ENCODE results near the gene TSNAXIP1. TPM values are rescaled to one million over a fixed set of nuclear protein-coding genes. Genes with fewer than 3 reads are reported as not detected.

The TSNAXIP1 gene
- total and polyA plus RNA-seq, 12 donors: 0.15 to 1.2 (median 0.56) TPM

DNA sequence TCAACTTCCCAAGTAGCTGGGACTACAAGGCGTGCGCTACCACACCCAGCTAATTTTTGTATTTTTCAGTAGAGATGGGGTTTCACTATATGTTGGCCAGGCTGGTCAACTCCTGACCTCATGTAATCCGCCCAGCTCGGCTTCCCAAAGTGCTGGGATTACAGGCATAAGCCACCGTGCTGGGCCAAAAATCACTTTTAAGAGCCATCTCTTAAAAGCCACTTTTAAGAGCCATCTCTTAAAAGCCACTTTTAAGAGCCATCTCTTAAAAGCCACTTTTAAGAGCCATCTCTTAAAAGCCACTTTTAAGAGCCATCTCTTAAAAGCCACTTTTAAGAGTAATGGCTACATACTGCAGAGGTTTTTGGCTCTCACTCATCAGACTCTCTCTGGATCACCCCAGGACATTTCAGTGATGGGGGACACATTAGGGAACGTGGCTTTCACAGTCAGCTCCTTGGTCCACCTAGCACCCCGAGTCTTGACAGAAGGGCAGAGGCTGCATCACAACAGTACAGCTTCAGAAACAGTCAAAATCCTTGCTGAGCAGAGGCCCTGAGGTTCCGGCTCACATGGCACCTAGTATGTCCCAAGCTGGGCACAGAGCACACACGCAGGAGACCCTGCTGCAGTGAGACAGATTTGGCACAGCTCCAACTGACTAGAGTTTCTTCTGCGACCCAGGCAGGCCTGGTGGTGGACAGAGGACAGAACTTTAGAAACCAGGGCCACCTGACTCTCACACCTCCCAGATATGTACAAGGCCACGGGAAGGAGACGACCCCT, 23.9 kb upstream of the TSNAXIP1 start:
- intact Hi-C loops (cut with DNase I): no loop called here
- TF ChIP-seq CTCF (IDR thresholded peaks at IDR 0.05): no peak

GRCh38 chr16:67783353-67783725, 23.4 kb upstream of the TSNAXIP1 start:
- Histone ChIP-seq H3K4me1 (peaks cover 0 to 33% (median 23%) of the 10 kb centered on the region in 9 donors), H3K27ac (no peak overlapping the region), H3K4me3 (no peak overlapping the region), H3K27me3 (no peaks in the 10 kb centered on the region), H3K9me3 (no peaks in the 10 kb centered on the region), H3K36me3 (peaks cover 0 to 8% (median 0%) of the 10 kb centered on the region in 9 donors)
- ATAC-seq (no peak), DNase-seq (no peak)
- no peak for TF ChIP-seq CTCF (IDR thresholded peaks at IDR 0.05)
- intact Hi-C loops (cut with DNase I): no loop called here

More for the DNA sequence above, 23.9 kb upstream of the TSNAXIP1 start:
- Histone ChIP-seq H3K36me3 (peaks cover 0 to 8% (median 0%) of the 10 kb centered on the region in 9 donors), H3K9me3 (no peaks in the 10 kb centered on the region), H3K27ac (no peak overlapping the region), H3K4me3 (no peak overlapping the region), H3K27me3 (no peaks in the 10 kb centered on the region), H3K4me1 (peaks cover 0 to 33% (median 23%) of the 10 kb centered on the region in 9 donors)
- WGBS, 2 donors: 83 to 84% methylated on average over 12 of the region's 12 CpGs
- ATAC-seq (no peak), DNase-seq (no peak)

DNA sequence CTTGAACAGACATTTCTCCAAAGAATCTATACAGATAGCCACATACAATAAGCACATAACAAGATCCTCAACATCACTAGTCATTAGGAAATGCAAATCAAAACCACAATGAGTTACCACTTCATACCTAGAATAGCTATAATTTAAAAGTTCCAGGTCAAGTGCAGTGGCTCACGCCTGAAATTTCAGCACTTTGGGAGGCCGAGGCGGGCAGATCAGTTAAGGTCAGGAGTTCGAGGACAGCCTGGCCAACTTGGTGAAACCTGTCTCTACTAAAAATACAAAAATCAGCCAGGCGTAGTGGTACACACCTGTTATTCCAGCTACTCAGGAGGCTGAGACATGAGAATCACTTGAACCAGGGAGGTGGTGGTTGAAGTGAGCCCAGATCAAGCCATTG, 20.2 kb upstream of the TSNAXIP1 start:
- no peaks in the 10 kb centered on the region for H3K9me3 ChIP-seq
- H3K4me3 ChIP-seq: no peak overlapping the region
- DNase-seq: no peak
- TF ChIP-seq CTCF (IDR thresholded peaks at IDR 0.05): no peak
- H3K27me3 ChIP-seq: no peaks in the 10 kb centered on the region
- H3K36me3 ChIP-seq: peaks cover 0 to 6% (median 0%) of the 10 kb centered on the region in 9 donors
- no peak for ATAC-seq
- no peak overlapping the region for H3K27ac ChIP-seq
- 96 to 98% methylated on average over 5 of the region's 5 CpGs for WGBS, 2 donors
- H3K4me1 ChIP-seq: peaks cover 0 to 17% (median 7%) of the 10 kb centered on the region in 9 donors
- intact Hi-C loops (cut with DNase I): no loop called here

GRCh38 chr16:67790071-67790470, 16.6 kb upstream of the TSNAXIP1 start:
- no peak for TF ChIP-seq CTCF (IDR thresholded peaks at IDR 0.05)
- ATAC-seq (no peak), DNase-seq (no peak)
- Histone ChIP-seq H3K4me1 (peaks cover 0 to 11% (median 0%) of the 10 kb centered on the region in 9 donors), H3K27ac (no peak overlapping the region), H3K36me3 (peaks cover 0 to 6% (median 0%) of the 10 kb centered on the region in 9 donors), H3K4me3 (no peak overlapping the region), H3K27me3 (no peaks in the 10 kb centered on the region), H3K9me3 (no peaks in the 10 kb centered on the region)
- intact Hi-C loops (cut with DNase I): loop anchor here in 1 of 10 donors (10.0 kb wide), 1 partner anchor 55 kb away; no protein-coding TSS in a partner anchor
